GM12878 (cell line): ENCODE measurements around the gene ACP4. TPM values are rescaled to one million over a fixed set of nuclear protein-coding genes. Genes with fewer than 3 reads are reported as not detected.

Experiments
- BHLHE40 ChIP-seq, 2 experiments: fragments of 450-650 bp in 1 of 2; IDR thresholded peaks; 2 replicates each; pipeline ENCODE4 v1.6.1; 2011 to 2017; ENCODE audit warnings: low read depth in 2 of 2, borderline replicate concordance in 1 of 2, improper control_type of control experiment in 1 of 2, low read length in 1 of 2, mild to moderate bottlenecking in 1 of 2
- DPF2 ChIP-seq: fragments of 450-650 bp; IDR thresholded peaks from 2 replicates; pipeline ENCODE4 v1.6.1; 2017; ENCODE audit warnings: mild to moderate bottlenecking
- KDM1A ChIP-seq: fragments of 200-600 bp; sonication (generic); IDR thresholded peaks from 2 replicates; pipeline ENCODE4 v1.6.1; 2016; ENCODE audit warnings: borderline replicate concordance
- RB1 ChIP-seq: fragments of 450-650 bp; formaldehyde crosslinking; IDR thresholded peaks from 2 replicates; pipeline ENCODE4 v1.6.1; 2017; ENCODE audit warnings: mild to moderate bottlenecking, borderline replicate concordance
- TCF3 ChIP-seq: IDR thresholded peaks from 2 replicates; pipeline ENCODE4 v1.6.1; 2012; ENCODE audit warnings: low read depth, mild to moderate bottlenecking, low read length, borderline replicate concordance; ENCODE audit not compliant: insufficient read depth
- polyA plus RNA-seq, 11 experiments: library from polyadenylated mRNA; depleted of rRNA in 4 of 11; unstranded in 6 of 11; stranded (reverse) in 5 of 11; fragments of >200 nt; fragmentation: Nextera tagmentation in 4 of 11; fragmentation: Illumina TruSeq in 1 of 11; extraction: Ambion mirVana in 4 of 11; extraction: Trizol in 1 of 11; gene quantifications; 1 replicate in 1 of 11; 2 replicates in 10 of 11; pipeline versions ENCODE4 v1.2.1 to v1.2.3, GENCODE V29; 2011 to 2016; ENCODE audit warnings: inconsistent platforms in 2 of 11, missing spikeins in 2 of 11, low read depth in 1 of 11
- total RNA-seq, 4 experiments: library from RNA; depleted of rRNA in 3 of 4; stranded (reverse); fragments of >200 nt in 3 of 4; fragmentation: Illumina TruSeq in 1 of 4; extraction: Trizol in 1 of 4; gene quantifications; 2 replicates each; pipeline versions ENCODE4 v1.2.1 to v1.2.3, GENCODE V29; 2013 to 2021
- TF ChIP-seq, protein P1 (sequence below): IDR thresholded peaks from 2 replicates; pipeline ENCODE4 v1.6.1; 2011; ENCODE audit warnings: low read depth, low read length, improper control_type of control experiment, borderline replicate concordance
- TF ChIP-seq, protein P2 (sequence below): fragments of 450-650 bp; IDR thresholded peaks from 2 replicates; pipeline ENCODE4 v1.6.1; 2018; ENCODE audit warnings: mild to moderate bottlenecking, low read depth, moderate library complexity; ENCODE audit not compliant: partially characterized antibody
- TF ChIP-seq, protein P3 (sequence below): IDR thresholded peaks from 2 replicates; pipeline ENCODE4 v1.6.1; 2011; ENCODE audit warnings: borderline replicate concordance, low read depth, mild to moderate bottlenecking, moderate library complexity, low read length; ENCODE audit not compliant: insufficient read depth, poor library complexity, severe bottlenecking

Gene ACP4
- total and polyA plus RNA-seq, 10 of the 15 experiments (the other 5 are each of a cell fraction or from before 2014, with no cell fraction given), result not detected

DNA sequence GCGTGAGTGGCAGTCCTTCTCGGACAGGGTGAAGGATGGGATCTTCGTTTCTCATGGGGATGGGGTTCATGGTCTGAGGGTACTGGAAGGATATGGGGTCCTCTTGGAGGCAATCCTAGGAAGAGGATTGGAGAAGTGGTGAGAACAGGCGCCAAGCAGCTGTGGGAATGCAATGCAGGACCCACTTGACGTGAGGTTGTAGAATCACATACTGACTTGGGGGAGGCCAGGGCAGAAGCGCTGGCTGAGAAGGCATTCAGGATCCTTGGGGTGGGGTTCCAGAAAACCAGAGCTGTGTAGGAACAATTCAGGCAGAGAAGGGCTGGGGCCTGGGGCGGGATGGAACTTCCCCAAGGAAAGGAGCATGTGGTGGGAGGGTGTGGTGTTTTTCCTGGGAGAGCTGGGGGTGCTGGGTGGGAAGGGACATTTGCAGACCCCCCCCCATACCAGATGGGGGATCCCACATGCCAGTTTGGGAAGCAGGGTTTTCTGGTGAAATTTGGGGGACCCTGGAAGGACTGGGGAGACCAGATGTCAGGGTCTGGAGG, 32.5 kb downstream of the ACP4 start (continued):
- TF ChIP-seq BHLHE40 (IDR thresholded peaks at IDR 0.05; ENCODE audit: borderline replicate concordance in 1 of 2, low read depth in 2 of 2, low read length in 1 of 2) (no peak), RB1 (no peak), TCF3 (no peak), KDM1A (no peak), DPF2 (no peak)
- TF ChIP-seq, protein P1, sequence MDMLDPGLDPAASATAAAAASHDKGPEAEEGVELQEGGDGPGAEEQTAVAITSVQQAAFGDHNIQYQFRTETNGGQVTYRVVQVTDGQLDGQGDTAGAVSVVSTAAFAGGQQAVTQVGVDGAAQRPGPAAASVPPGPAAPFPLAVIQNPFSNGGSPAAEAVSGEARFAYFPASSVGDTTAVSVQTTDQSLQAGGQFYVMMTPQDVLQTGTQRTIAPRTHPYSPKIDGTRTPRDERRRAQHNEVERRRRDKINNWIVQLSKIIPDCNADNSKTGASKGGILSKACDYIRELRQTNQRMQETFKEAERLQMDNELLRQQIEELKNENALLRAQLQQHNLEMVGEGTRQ, result no peak
- TF ChIP-seq, protein P2, sequence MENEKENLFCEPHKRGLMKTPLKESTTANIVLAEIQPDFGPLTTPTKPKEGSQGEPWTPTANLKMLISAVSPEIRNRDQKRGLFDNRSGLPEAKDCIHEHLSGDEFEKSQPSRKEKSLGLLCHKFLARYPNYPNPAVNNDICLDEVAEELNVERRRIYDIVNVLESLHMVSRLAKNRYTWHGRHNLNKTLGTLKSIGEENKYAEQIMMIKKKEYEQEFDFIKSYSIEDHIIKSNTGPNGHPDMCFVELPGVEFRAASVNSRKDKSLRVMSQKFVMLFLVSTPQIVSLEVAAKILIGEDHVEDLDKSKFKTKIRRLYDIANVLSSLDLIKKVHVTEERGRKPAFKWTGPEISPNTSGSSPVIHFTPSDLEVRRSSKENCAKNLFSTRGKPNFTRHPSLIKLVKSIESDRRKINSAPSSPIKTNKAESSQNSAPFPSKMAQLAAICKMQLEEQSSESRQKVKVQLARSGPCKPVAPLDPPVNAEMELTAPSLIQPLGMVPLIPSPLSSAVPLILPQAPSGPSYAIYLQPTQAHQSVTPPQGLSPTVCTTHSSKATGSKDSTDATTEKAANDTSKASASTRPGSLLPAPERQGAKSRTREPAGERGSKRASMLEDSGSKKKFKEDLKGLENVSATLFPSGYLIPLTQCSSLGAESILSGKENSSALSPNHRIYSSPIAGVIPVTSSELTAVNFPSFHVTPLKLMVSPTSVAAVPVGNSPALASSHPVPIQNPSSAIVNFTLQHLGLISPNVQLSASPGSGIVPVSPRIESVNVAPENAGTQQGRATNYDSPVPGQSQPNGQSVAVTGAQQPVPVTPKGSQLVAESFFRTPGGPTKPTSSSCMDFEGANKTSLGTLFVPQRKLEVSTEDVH, result no peak
- TF ChIP-seq, protein P3, sequence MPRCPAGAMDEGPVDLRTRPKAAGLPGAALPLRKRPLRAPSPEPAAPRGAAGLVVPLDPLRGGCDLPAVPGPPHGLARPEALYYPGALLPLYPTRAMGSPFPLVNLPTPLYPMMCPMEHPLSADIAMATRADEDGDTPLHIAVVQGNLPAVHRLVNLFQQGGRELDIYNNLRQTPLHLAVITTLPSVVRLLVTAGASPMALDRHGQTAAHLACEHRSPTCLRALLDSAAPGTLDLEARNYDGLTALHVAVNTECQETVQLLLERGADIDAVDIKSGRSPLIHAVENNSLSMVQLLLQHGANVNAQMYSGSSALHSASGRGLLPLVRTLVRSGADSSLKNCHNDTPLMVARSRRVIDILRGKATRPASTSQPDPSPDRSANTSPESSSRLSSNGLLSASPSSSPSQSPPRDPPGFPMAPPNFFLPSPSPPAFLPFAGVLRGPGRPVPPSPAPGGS, result no peak
